Measurements from ENCODE around the gene EYA2. TPM values are rescaled to one million over a fixed set of nuclear protein-coding genes. Genes with fewer than 3 reads are reported as not detected.

Gene EYA2
- total and polyA plus RNA-seq, 2 experiments from 2014 or later: 0.18 TPM; not detected in 1

DNA sequence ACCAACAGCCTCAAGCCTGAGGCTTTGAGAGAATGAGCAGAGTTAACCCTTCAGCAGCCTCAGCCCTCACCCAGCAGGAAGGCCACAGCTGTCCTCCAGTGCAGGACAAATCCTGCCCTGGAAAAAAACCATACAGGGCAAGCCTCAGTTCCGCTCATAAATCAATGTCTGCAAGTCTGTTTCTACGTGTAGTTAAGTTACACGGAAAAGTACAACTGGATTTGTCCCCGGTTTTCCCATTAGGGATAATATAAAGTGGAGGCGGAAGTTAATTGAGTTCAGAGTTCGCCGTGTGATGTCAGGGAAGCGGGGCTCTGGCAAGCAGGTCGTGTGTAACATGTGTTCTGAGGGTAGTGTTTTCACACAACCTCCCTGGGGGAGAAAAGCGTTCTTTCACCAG is 44.2 kb upstream of the EYA2 start:
- Histone ChIP-seq H3K9me2 (ENCODE audit: insufficient read depth) (no peaks in the 10 kb centered on the region), H4K20me1 (ENCODE audit: insufficient read depth) (no peaks in the 10 kb centered on the region), H3K4me2 (ENCODE audit: unreplicated experiment) (no peak overlapping the region), H3K36me3 (ENCODE audit: low read depth) (no peaks in the 10 kb centered on the region), H3K79me2 (ENCODE audit: insufficient read depth) (no peaks in the 10 kb centered on the region), H2AFZ (no peak overlapping the region), H3K9me3 (ENCODE audit: low read depth) (no peaks in the 10 kb centered on the region), H3K4me1 (ENCODE audit: insufficient read depth) (no peaks in the 10 kb centered on the region), H3K27ac (no peak overlapping the region), H3F3A (ENCODE audit: insufficient read depth) (no peaks in the 10 kb centered on the region), H3K4me3 (no peak overlapping the region), H3K27me3 (replicated peaks; ENCODE audit: insufficient read depth) (peaks cover 6% of the 10 kb centered on the region; the same call in 1 of the 2 replicates), H3K9ac (no peak overlapping the region)
- 59 to 63% methylated on average over 10 of the region's 10 CpGs for WGBS, 2 experiments (ENCODE audit: low coverage in 1 of 2, low lambda C conversion rate in 2 of 2, missing lambda C conversion rate in 2 of 2)
- TF ChIP-seq EZH2phosphoT487 (IDR thresholded peaks at IDR 0.05; ENCODE audit: insufficient read depth, low read depth): no peak
- no peak for TF ChIP-seq EZH2 (IDR thresholded peaks at IDR 0.05; ENCODE audit: insufficient read depth, poor library complexity, severe bottlenecking)
- DNase-seq: no peak
- in situ Hi-C loops (cut with MboI): no loop called here

DNA sequence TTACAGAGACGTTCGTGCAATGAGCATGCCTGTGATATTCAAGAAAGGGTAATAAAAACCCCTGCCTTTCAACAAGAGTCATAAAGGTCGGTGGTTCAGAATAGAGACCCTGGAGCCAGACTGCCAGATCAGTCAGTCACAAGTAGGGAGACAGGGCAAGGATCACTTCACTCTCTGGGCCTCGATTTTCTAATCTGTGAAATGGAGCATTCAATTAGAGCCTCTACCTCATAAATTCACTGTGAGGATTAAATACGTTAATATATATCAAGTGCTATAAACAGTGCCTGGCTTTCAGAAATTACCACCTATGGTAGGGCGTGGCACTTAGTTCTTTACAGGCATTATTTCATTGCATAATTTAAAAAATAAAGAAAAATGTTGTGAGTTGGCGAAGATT is 43.7 kb upstream of the EYA2 start:
- TF ChIP-seq EZH2phosphoT487 (IDR thresholded peaks at IDR 0.05; ENCODE audit: insufficient read depth, low read depth) (no peak), EZH2 (IDR thresholded peaks at IDR 0.05; ENCODE audit: insufficient read depth, poor library complexity, severe bottlenecking) (no peak)
- Histone ChIP-seq H2AFZ (no peak overlapping the region), H3K36me3 (ENCODE audit: low read depth) (no peaks in the 10 kb centered on the region), H3K9ac (no peak overlapping the region), H3K4me1 (ENCODE audit: insufficient read depth) (no peaks in the 10 kb centered on the region), H3F3A (ENCODE audit: insufficient read depth) (no peaks in the 10 kb centered on the region), H3K9me3 (ENCODE audit: low read depth) (no peaks in the 10 kb centered on the region), H3K4me3 (no peak overlapping the region), H3K27me3 (replicated peaks; ENCODE audit: insufficient read depth) (peaks cover 6% of the 10 kb centered on the region; the same call in 1 of the 2 replicates), H4K20me1 (ENCODE audit: insufficient read depth) (no peaks in the 10 kb centered on the region), H3K27ac (no peak overlapping the region), H3K9me2 (ENCODE audit: insufficient read depth) (no peaks in the 10 kb centered on the region), H3K4me2 (ENCODE audit: unreplicated experiment) (no peak overlapping the region), H3K79me2 (ENCODE audit: insufficient read depth) (no peaks in the 10 kb centered on the region)
- 31 to 38% methylated on average over 7 of the region's 7 CpGs for WGBS, 2 experiments (ENCODE audit: low coverage in 1 of 2, low lambda C conversion rate in 2 of 2, missing lambda C conversion rate in 2 of 2)
- no peak for DNase-seq
- in situ Hi-C loops (cut with MboI): no loop called here

DNA sequence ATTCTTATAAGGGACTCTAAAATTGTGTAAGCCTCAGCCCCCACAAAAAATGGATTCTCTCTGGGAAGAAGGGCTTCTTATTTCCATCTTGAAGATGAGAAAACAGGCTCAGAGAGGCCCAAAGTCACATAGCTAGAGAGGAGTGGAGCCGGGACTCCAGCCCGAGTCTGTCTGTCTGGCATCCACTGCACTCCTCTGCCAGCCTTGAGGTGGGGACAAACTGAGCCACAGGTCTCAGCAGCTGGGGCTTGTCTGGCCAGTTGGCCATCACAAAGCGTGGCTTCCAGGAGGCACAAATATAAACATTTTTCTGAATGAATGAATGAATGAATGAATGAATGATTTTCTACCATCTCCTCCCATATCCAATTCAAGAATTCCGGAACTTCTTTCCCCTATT is 42.9 kb upstream of the EYA2 start:
- Histone ChIP-seq H3K9ac (no peak overlapping the region), H3K36me3 (ENCODE audit: low read depth) (no peaks in the 10 kb centered on the region), H4K20me1 (ENCODE audit: insufficient read depth) (no peaks in the 10 kb centered on the region), H3K9me2 (ENCODE audit: insufficient read depth) (no peaks in the 10 kb centered on the region), H3K79me2 (ENCODE audit: insufficient read depth) (no peaks in the 10 kb centered on the region), H3K4me1 (ENCODE audit: insufficient read depth) (no peaks in the 10 kb centered on the region), H3K4me3 (no peak overlapping the region), H3K27me3 (replicated peaks; ENCODE audit: insufficient read depth) (peaks cover 6% of the 10 kb centered on the region; the same call in 1 of the 2 replicates), H3K9me3 (ENCODE audit: low read depth) (no peaks in the 10 kb centered on the region), H3K27ac (no peak overlapping the region), H3F3A (ENCODE audit: insufficient read depth) (no peaks in the 10 kb centered on the region), H2AFZ (no peak overlapping the region), H3K4me2 (ENCODE audit: unreplicated experiment) (no peak overlapping the region)
- TF ChIP-seq EZH2phosphoT487 (IDR thresholded peaks at IDR 0.05; ENCODE audit: insufficient read depth, low read depth) (no peak), EZH2 (IDR thresholded peaks at IDR 0.05; ENCODE audit: insufficient read depth, poor library complexity, severe bottlenecking) (no peak)
- WGBS, 2 experiments (ENCODE audit: low coverage in 1 of 2, low lambda C conversion rate in 2 of 2, missing lambda C conversion rate in 2 of 2): 62 to 63% methylated on average over 4 of the region's 4 CpGs
- in situ Hi-C loops (cut with MboI): no loop called here
- no peak for DNase-seq

DNA sequence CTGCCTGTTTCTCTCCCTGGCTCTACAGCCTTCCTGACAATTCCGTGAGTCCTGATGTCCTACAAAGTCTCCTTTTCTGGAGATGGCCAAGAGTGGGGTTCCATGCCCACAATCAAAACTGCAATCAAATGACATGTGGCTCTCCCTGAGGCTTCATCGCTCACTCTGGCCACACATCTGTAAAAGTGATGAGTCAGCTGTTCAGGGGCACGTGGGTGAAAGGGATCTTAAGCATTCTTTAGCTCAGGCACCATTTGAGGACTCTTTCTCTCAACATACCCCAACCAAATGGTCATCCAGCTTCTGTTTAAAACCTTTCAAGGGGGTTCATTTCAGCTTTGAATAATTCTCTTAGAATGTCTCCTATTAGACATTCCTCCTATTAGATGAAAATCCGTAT is 42.3 kb upstream of the EYA2 start:
- Histone ChIP-seq H3K4me3 (no peak overlapping the region), H3K27me3 (replicated peaks; ENCODE audit: insufficient read depth) (peaks cover 6% of the 10 kb centered on the region; the same call in 1 of the 2 replicates), H3K9me2 (ENCODE audit: insufficient read depth) (no peaks in the 10 kb centered on the region), H3K9me3 (ENCODE audit: low read depth) (no peaks in the 10 kb centered on the region), H2AFZ (no peak overlapping the region), H4K20me1 (ENCODE audit: insufficient read depth) (no peaks in the 10 kb centered on the region), H3K79me2 (ENCODE audit: insufficient read depth) (no peaks in the 10 kb centered on the region), H3K9ac (no peak overlapping the region), H3F3A (ENCODE audit: insufficient read depth) (no peaks in the 10 kb centered on the region), H3K36me3 (ENCODE audit: low read depth) (no peaks in the 10 kb centered on the region), H3K4me2 (ENCODE audit: unreplicated experiment) (no peak overlapping the region), H3K4me1 (ENCODE audit: insufficient read depth) (no peaks in the 10 kb centered on the region), H3K27ac (no peak overlapping the region)
- DNase-seq: no peak
- no peak for TF ChIP-seq EZH2 (IDR thresholded peaks at IDR 0.05; ENCODE audit: insufficient read depth, poor library complexity, severe bottlenecking)
- TF ChIP-seq EZH2phosphoT487 (IDR thresholded peaks at IDR 0.05; ENCODE audit: insufficient read depth, low read depth): no peak
- WGBS, 2 experiments (ENCODE audit: low coverage in 1 of 2, low lambda C conversion rate in 2 of 2, missing lambda C conversion rate in 2 of 2): 61 to 65% methylated on average over 4 of the region's 4 CpGs
- in situ Hi-C loops (cut with MboI): no loop called here

DNA sequence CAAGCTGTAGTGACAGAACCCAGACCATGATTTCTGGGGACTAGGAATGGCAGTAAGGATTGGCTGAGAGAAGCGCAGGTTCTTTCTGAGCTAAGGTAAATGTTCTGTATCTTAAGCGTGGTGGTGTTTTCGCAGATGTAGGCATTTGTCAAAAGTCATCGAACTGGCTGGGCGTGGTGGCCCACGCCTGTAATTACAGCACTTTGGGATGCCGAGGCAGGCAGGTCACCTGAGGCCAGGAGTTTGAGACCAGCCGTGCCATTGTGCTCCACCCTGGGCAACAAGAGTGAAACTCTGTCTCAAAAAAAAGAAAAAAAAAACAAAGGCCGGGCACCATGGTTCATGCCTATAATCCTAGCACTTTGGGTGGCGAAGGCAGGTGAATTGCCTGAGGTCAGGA is 40.7 kb upstream of the EYA2 start:
- Histone ChIP-seq H3K4me3 (no peak overlapping the region), H3K4me1 (ENCODE audit: insufficient read depth) (no peaks in the 10 kb centered on the region), H3K27ac (no peak overlapping the region), H4K20me1 (ENCODE audit: insufficient read depth) (no peaks in the 10 kb centered on the region), H3K9me2 (ENCODE audit: insufficient read depth) (no peaks in the 10 kb centered on the region), H2AFZ (no peak overlapping the region), H3K9me3 (ENCODE audit: low read depth) (no peaks in the 10 kb centered on the region), H3K27me3 (replicated peaks; ENCODE audit: insufficient read depth) (peaks cover 6% of the 10 kb centered on the region; the same call in 1 of the 2 replicates), H3F3A (ENCODE audit: insufficient read depth) (no peaks in the 10 kb centered on the region), H3K4me2 (ENCODE audit: unreplicated experiment) (no peak overlapping the region), H3K79me2 (ENCODE audit: insufficient read depth) (no peaks in the 10 kb centered on the region), H3K36me3 (ENCODE audit: low read depth) (no peaks in the 10 kb centered on the region), H3K9ac (no peak overlapping the region)
- WGBS, 2 experiments (ENCODE audit: low coverage in 1 of 2, low lambda C conversion rate in 2 of 2, missing lambda C conversion rate in 2 of 2): 66 to 73% methylated on average over 10 of the region's 10 CpGs
- DNase-seq: no peak
- in situ Hi-C loops (cut with MboI): no loop called here
- TF ChIP-seq EZH2phosphoT487 (IDR thresholded peaks at IDR 0.05; ENCODE audit: insufficient read depth, low read depth) (no peak), EZH2 (IDR thresholded peaks at IDR 0.05; ENCODE audit: insufficient read depth, poor library complexity, severe bottlenecking) (no peak)

All from GM23248 (cell line).